Hepatocyte (in vitro differentiated cells): Measurements from ENCODE around the gene IMMP2L. TPM values are rescaled to one million over a fixed set of nuclear protein-coding genes. Genes with fewer than 3 reads are reported as not detected.
A peak's percentile ranks its signal among the peaks of the same experiment; 100 is the strongest.

Source experiments
- DNase-seq: peaks from one replicate; pipeline ENCODE4 v3.0.0-alpha.2; 2016; ENCODE audit warnings: low spot score
- H2AFZ ChIP-seq: fragments of 200-600 bp; sonication (generic); 2 replicates; pipeline ENCODE4 v1.6.0; 2016; ENCODE audit warnings: antibody characterized with exemption, mild to moderate bottlenecking
- H3K27ac ChIP-seq: fragments of 200-600 bp; sonication (generic); 2 replicates; pipeline ENCODE4 v1.5.1; 2016; ENCODE audit warnings: mild to moderate bottlenecking
- H3K27me3 ChIP-seq: fragments of 200-600 bp; sonication (generic); 2 replicates; pipeline ENCODE4 v1.6.1; 2016
- H3K36me3 ChIP-seq: fragments of 200-600 bp; sonication (generic); replicated peaks from 2 replicates; pipeline ENCODE4 v1.5.1; 2016; ENCODE audit warnings: low read depth; ENCODE audit not compliant: insufficient read depth
- H3K4me1 ChIP-seq: fragments of 200-600 bp; sonication (generic); 2 replicates; pipeline ENCODE4 v1.5.1; 2016; ENCODE audit warnings: mild to moderate bottlenecking, moderate library complexity; ENCODE audit not compliant: insufficient read depth
- H3K4me2 ChIP-seq: fragments of 200-600 bp; sonication (generic); 2 replicates; pipeline ENCODE4 v1.6.0; 2016
- H3K4me3 ChIP-seq: fragments of 200-600 bp; sonication (generic); 2 replicates; pipeline ENCODE4 v1.5.1; 2016; ENCODE audit warnings: mild to moderate bottlenecking
- H3K79me2 ChIP-seq: fragments of 200-600 bp; sonication (generic); 2 replicates; pipeline ENCODE4 v1.6.0; 2017; ENCODE audit warnings: mild to moderate bottlenecking
- H3K9me2 ChIP-seq: fragments of 200-600 bp; sonication (generic); replicated peaks from 2 replicates; pipeline ENCODE4 v1.6.0; 2017; ENCODE audit warnings: mild to moderate bottlenecking; ENCODE audit not compliant: insufficient read depth
- H3K9me3 ChIP-seq: fragments of 200-600 bp; sonication (generic); 2 replicates; pipeline ENCODE4 v1.5.1; 2016; ENCODE audit warnings: low read depth, mild to moderate bottlenecking
- H4K20me1 ChIP-seq: fragments of 200-600 bp; sonication (generic); 2 replicates; pipeline ENCODE4 v1.6.0; 2016; ENCODE audit warnings: mild to moderate bottlenecking; ENCODE audit not compliant: insufficient read depth, poor library complexity, severe bottlenecking
- CTCF ChIP-seq: fragments of 200-600 bp; sonication (generic); IDR thresholded peaks from 2 replicates; pipeline ENCODE4 v1.5.1; 2016; ENCODE audit warnings: antibody characterized with exemption, mild to moderate bottlenecking; ENCODE audit not compliant: poor library complexity
- EZH2 ChIP-seq: fragments of 200-600 bp; sonication (generic); IDR thresholded peaks from 2 replicates; pipeline ENCODE4 v1.6.1; 2016; ENCODE audit warnings: antibody characterized with exemption, mild to moderate bottlenecking, borderline replicate concordance
- EZH2phosphoT487 ChIP-seq: fragments of 200-600 bp; sonication (generic); IDR thresholded peaks from one replicate; pipeline ENCODE4 v1.6.1; 2018; ENCODE audit warnings: antibody characterized with exemption, mild to moderate bottlenecking, low read depth, moderate library complexity; ENCODE audit not compliant: unreplicated experiment, severe bottlenecking
- WGBS: methylation state at CpG from one replicate; pipeline ENCODE4 v1.1.6; 2016; ENCODE audit warnings: low lambda C conversion rate; ENCODE audit errors: missing lambda C conversion rate; 5-methylcytosine and 5-hydroxymethylcytosine counted together
- polyA plus RNA-seq: library from polyadenylated mRNA; unstranded; fragments of >200 nt; fragmentation: Nextera tagmentation; extraction: Ambion mirVana; gene quantifications from 2 replicates; pipeline ENCODE4 v1.2.1, GENCODE V29; 2016
- total RNA-seq: library from RNA; depleted of rRNA; stranded (reverse); fragments of >200 nt; gene quantifications from 2 replicates; pipeline ENCODE4 v1.2.3, GENCODE V29; 2014

IMMP2L gene
- total and polyA plus RNA-seq, 2 experiments from 2014 or later = 13.3 to 17.6 TPM

DNA sequence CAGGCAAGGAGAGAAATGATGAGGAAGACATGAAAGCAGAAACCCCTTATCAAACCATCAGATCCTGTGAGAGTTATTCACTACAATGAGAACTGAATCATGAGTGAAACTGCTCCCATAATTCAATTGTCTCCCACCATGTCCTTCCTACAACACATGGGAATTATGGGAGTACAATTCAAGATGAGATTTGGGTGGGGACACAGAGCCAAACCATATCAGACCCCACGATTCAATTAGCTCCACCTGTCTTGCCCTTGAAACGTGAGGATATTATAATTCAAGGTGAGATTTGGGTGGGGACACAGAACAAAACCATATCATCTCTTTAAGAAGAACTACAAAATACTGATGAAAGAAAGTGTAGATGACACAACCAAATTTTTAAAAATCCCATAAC is 128.9 kb downstream of the IMMP2L start:
- Histone ChIP-seq H3K9me2 (no peaks in the 10 kb centered on the region), H3K27me3 (no peaks in the 10 kb centered on the region), H3K4me3 (no peak overlapping the region), H3K4me1 (no peaks in the 10 kb centered on the region), H3K9me3 (no peaks in the 10 kb centered on the region), H2AFZ (no peak overlapping the region), H4K20me1 (no peaks in the 10 kb centered on the region), H3K27ac (no peak overlapping the region), H3K79me2 (no peaks in the 10 kb centered on the region), H3K36me3 (no peaks in the 10 kb centered on the region), H3K4me2 (no peak overlapping the region)
- no peak for DNase-seq
- TF ChIP-seq EZH2phosphoT487 (no peak), EZH2 (no peak), CTCF (no peak)
- WGBS = 97% methylated on average over 2 of the region's 2 CpGs

DNA sequence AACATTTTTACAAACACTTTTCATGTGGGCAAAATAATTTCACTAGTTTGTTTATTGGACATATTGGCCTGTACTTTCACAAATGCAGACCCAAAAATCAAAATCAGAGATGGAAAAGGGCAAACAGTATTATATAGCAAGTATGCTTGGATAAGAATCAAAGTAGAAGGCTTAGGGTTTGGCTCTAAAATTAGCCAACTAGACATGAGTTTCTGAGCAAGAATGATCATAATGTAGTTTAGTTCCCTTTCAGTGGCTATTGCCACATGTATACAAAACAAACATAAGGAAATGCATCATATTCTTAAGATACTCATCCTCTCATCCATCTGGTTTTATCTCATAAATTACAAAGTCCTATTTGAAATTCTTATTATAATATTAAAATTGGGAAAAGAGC is 132.5 kb downstream of the IMMP2L start:
- H3K9me2 ChIP-seq = no peaks in the 10 kb centered on the region
- H3K4me1 ChIP-seq = no peaks in the 10 kb centered on the region
- no peaks in the 10 kb centered on the region for H3K27me3 ChIP-seq
- H3K36me3 ChIP-seq = no peaks in the 10 kb centered on the region
- no peak overlapping the region for H2AFZ ChIP-seq
- no peak overlapping the region for H3K27ac ChIP-seq
- no peaks in the 10 kb centered on the region for H3K9me3 ChIP-seq
- H3K79me2 ChIP-seq = no peaks in the 10 kb centered on the region
- H4K20me1 ChIP-seq = no peaks in the 10 kb centered on the region
- TF ChIP-seq EZH2phosphoT487 (no peak), CTCF (no peak), EZH2 (no peak)
- no peak overlapping the region for H3K4me2 ChIP-seq
- no peak overlapping the region for H3K4me3 ChIP-seq
- no peak for DNase-seq

- H4K20me1 ChIP-seq = no peaks in the 10 kb centered on the region
- peak overlapping the region; percentile 73 for H3K27ac ChIP-seq
- H3K27me3 ChIP-seq = no peaks in the 10 kb centered on the region
- no peak overlapping the region for H3K4me3 ChIP-seq
- no peaks in the 10 kb centered on the region for H3K9me3 ChIP-seq
- H3K4me1 ChIP-seq = no peaks in the 10 kb centered on the region
- TF ChIP-seq CTCF (no peak), EZH2 (no peak), EZH2phosphoT487 (no peak)
- H3K4me2 ChIP-seq = peak overlapping the region; percentile 45
- peak; percentile 16 for DNase-seq
- H3K9me2 ChIP-seq = no peaks in the 10 kb centered on the region
- H3K36me3 ChIP-seq = no peaks in the 10 kb centered on the region
- no peaks in the 10 kb centered on the region for H3K79me2 ChIP-seq
- H2AFZ ChIP-seq = no peak overlapping the region
Observed at GRCh38 chr7:111424768-111425167, 137.5 kb downstream of the IMMP2L start.

DNA sequence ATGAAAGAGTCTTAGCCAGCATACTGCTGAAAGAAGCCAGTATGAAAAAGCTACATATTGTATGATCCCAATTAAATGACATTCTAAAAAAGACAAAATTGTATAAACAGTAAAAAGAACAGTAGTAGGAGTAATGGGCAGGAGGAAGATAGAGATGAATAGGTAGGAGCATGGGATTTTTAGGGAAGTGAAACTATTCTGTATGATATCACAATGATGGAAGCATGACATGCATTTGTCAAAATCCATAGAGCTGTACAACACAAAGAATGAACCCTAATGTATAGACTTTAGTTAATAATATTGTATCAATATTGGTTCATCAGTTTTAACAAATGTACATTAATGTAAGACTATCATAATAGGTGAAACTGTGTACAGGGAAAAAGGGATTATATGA is 147.9 kb downstream of the IMMP2L start:
- H3K79me2 ChIP-seq = no peaks in the 10 kb centered on the region
- TF ChIP-seq EZH2 (no peak), EZH2phosphoT487 (no peak), CTCF (no peak)
- H3K4me2 ChIP-seq = no peak overlapping the region
- no peaks in the 10 kb centered on the region for H4K20me1 ChIP-seq
- DNase-seq = no peak
- H3K9me3 ChIP-seq = no peaks in the 10 kb centered on the region
- H3K36me3 ChIP-seq = no peaks in the 10 kb centered on the region
- no peaks in the 10 kb centered on the region for H3K27me3 ChIP-seq
- no peak overlapping the region for H3K4me3 ChIP-seq
- no peak overlapping the region for H3K27ac ChIP-seq
- H3K4me1 ChIP-seq = no peaks in the 10 kb centered on the region
- no peaks in the 10 kb centered on the region for H3K9me2 ChIP-seq
- no peak overlapping the region for H2AFZ ChIP-seq
